Raji (cell line): ENCODE measurements around the gene PRKAA2.

Experiments used
- POLR2A ChIP-seq: IDR thresholded peaks from 2 replicates; pipeline ENCODE4 v1.6.1; 2011; ENCODE audit warnings: low read depth, low read length, control low read depth; ENCODE audit not compliant: insufficient read depth

PRKAA2 gene

DNA sequence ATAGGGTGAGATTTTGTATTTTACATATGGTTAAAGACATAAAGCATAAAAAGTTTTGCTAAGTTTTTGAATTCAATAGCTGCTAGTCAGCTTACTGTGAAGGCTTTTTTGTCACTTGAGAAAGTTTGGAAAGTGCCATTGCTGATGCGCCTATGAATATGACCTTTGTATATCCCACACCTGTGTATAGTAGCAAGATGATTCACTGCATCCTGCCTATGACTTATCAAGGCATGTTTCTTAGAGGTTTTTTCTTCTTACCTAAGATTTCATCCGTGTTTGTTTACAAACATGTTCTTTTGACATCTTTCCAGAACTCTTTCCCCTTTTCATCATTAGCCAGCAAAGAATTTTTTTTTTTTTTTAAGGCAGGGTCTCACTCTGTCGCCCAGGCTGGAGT lies 51.5 kb downstream of the PRKAA2 start:
- no peak for TF ChIP-seq POLR2A

DNA sequence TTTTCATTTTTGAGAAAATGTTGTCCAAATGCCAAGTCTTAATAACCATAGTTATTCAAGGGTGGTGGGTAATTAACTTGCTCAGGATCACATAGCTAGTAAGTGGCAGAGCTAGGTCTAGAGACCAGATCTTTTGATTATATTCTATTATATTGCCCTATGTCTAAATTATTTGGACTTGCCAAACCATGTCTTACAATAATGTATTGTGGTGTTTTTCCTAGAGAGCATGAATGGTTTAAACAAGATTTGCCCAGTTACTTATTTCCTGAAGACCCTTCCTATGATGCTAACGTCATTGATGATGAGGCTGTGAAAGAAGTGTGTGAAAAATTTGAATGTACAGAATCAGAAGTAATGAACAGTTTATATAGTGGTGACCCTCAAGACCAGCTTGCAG lies 58.6 kb downstream of the PRKAA2 start:
- TF ChIP-seq POLR2A: no peak

GRCh38 chr1:56707379-56707778 lies 62.3 kb downstream of the PRKAA2 start:
- no peak for TF ChIP-seq POLR2A

- no peak for TF ChIP-seq POLR2A
Measured at GRCh38 chr1:56709269-56709880, 64.3 kb downstream of the PRKAA2 start.

GRCh38 chr1:56709995-56710394 lies 64.9 kb downstream of the PRKAA2 start:
- no peak for TF ChIP-seq POLR2A

DNA sequence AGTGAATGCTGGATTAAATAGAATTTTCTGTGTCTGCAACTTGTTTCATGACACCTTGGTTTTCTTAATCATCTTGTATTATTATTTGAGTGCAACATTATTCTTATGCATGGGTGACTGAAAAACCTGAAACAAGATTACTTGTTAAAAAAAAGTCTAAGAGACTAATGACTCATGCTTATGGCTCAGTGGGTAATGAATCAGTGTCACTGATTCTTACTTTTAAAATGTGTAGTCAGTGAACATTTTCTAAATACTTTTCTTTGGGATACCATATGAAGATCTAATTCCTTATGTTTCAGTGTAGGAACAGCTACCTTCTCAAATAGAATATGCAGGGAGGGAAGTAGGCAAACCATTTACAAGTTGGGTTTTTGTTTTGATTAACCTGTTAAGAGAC lies 65.5 kb downstream of the PRKAA2 start:
- TF ChIP-seq POLR2A: no peak

DNA sequence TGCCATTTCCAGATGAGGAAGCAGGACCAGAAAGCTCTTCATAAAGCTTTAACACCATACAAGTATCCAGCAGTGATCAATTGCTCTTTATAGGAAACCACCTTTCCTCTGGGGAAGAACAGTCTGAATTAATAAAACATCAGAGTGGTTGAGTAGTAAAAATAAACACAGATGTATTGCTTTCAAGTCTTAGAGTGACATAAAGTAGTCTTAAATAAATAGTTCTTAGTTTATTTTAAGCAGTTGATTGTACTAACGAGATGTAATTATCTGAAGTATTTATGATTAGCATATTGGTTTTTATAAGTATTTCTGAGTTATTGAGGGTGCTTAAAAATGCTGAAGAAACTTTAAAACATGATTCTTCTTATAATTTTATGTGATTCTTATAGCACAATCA lies 67.0 kb downstream of the PRKAA2 start:
- TF ChIP-seq POLR2A: no peak

GRCh38 chr1:56713112-56713511 lies 68.0 kb downstream of the PRKAA2 start:
- no peak for TF ChIP-seq POLR2A

DNA sequence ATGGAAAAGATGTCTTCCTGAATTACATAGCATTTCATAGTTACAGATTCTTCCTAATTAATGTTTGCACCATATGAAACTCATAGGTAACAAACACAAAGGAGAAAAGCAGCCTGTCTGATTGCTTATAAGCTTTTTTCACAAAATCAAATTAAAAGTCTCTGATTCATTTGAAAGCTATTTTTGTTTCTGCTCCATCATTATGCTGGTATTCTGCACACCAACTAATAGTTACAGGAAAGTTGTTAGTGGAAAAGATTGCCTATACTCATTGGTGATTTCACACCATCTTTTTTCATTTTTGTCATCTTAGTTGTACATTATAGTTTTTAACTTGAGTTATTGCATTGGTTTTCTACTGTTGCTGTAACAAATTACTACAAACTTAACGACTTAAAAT lies 70.0 kb downstream of the PRKAA2 start:
- TF ChIP-seq POLR2A: no peak

GRCh38 chr1:56719171-56719570 lies 74.1 kb downstream of the PRKAA2 start:
- no peak for TF ChIP-seq POLR2A

DNA sequence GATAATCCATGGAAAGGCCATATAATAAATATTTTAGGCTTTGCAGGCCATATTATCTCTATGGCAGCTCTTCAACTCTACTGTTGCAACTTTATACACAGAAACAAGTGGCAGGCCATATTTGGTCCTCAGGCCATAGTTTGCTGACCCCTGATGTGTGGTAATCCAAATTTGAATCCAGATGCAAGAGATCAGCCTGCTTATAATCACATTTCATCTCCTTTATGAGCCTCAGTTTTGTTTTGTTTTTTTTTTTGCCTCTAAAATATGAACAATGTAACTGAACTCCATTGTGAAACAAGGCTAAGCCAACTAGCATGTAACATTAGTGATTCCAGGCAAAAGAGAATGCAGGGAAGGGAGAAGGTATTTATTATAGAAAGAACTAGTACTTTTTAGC lies 81.6 kb downstream of the PRKAA2 start:
- no peak for TF ChIP-seq POLR2A

DNA sequence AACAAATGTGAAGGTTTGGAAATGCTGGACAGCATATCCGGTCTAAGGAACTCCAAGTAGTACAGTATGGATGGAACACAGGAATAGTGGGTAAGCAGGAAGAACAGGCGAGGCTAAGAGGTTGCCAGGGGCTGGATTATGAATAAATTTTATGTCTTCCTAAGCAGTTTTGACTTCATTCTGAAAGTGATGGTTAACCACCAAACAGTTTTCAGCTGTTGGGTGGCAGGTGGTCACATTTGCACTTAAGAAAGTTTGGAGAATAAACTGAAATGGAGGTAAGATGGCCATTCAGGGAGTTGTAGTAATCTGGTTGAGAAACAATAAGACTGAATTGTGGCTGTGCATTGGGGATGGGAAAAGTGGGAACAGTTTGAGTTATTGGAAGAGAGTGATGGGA lies 83.8 kb downstream of the PRKAA2 start:
- TF ChIP-seq POLR2A: no peak

DNA sequence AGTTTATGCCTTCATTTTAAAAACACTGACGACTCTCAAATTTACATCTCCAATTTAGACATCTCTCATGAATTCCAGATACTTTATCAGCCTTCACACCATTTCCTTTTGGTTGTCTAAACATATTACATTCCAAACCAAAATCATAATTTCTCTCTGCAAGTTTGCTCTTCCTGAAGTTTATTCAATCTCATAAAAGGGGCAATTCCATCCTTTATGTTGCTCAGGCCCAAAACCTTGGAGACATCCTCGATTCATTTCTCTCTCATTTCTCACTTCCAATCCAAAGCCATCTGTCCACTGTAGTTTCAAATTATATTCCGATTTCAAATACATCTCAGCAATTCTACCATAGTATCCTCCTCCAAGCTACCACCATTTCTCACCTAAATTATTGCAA lies 100.1 kb downstream of the PRKAA2 start:
- no peak for TF ChIP-seq POLR2A

- no peak for TF ChIP-seq POLR2A
Measured at GRCh38 chr1:56754708-56755479, 109.8 kb downstream of the PRKAA2 start.

DNA sequence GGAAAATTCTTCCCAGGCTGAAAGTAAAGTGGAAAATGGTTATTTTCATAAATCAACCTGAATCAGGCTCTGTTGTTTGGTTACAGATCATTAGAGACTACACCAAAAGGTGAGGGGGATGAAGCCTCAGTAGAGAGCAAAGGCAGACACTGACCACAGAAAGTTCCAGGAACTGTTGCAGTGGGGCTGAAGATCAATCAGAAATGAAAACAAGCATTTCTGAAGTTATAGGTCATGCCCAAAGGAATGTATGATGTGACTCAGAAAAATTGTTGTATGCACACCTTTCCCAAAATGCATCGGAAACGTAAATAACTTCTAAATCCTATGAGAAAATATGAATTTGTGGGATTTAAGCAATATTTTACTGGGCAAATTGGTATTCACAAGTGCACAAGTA lies 110.8 kb downstream of the PRKAA2 start:
- TF ChIP-seq POLR2A: no peak

DNA sequence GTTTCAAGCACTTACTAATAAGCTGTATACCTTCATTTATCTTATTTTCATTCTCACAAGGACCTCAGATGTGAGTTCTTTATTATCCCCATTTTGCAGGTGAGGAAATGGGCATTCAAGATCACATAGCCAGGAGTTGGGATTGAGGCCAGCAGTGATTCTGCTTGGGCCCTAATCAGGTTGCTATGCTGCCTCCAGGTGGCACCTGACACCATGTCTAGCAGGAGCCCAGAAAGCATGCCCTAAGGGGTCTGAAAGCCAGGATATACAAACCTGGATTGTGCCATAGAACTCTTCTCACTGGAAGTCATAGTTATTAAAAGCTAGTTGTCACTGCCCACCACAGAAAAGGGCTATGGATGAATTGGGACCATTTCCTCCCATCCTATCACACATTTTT lies 113.0 kb downstream of the PRKAA2 start:
- TF ChIP-seq POLR2A: no peak

- no peak for TF ChIP-seq POLR2A
Measured at GRCh38 chr1:56758794-56759193, 113.7 kb downstream of the PRKAA2 start.
